Measurements from ENCODE around the gene HECTD4. TPM values are rescaled to one million over a fixed set of nuclear protein-coding genes. Genes with fewer than 3 reads are reported as not detected.

Gene HECTD4
- total RNA-seq, 1 experiment from 2014 or later = 54.5 TPM

GRCh38 chr12:112175361-112176155 is 206.7 kb downstream of the HECTD4 start:
- DNase-seq = no peak
- no peaks in the 10 kb centered on the region for H3K27me3 ChIP-seq (replicated peaks; ENCODE audit: control insufficient read depth, insufficient read depth, low read length)
- no peaks in the 10 kb centered on the region for H3K27me3 Mint-ChIP-seq (ENCODE audit: insufficient read depth, unreplicated experiment)
- CTCF ChIA-PET = no interaction called here
- POLR2A ChIA-PET = no interaction called here
- H3K4me1 ChIP-seq = no peaks in the 10 kb centered on the region
- no peaks in the 10 kb centered on the region for H3K9me3 Mint-ChIP-seq (ENCODE audit: unreplicated experiment)
- H3K36me3 Mint-ChIP-seq (ENCODE audit: insufficient read depth, unreplicated experiment) = peaks cover 42% of the 10 kb centered on the region
- TF ChIP-seq CTCF (IDR thresholded peaks at IDR 0.05; ENCODE audit: insufficient read depth in 1 of 2, low read depth in 1 of 2, low read length in 1 of 2, severe bottlenecking in 1 of 2, unreplicated experiment in 1 of 2) = no peak
- H3K9me3 ChIP-seq = no peaks in the 10 kb centered on the region
- BruUV-seq (replicated peaks) = no TSS peak
- H3K4me3 ChIP-seq (ENCODE audit: low read depth, low read length) = no peak overlapping the region
- peaks cover 2% of the 10 kb centered on the region; the same call in 1 of the 2 replicates for H3K36me3 ChIP-seq (ENCODE audit: control insufficient read depth, insufficient read depth, low read length)
- peak overlapping the region; percentile 49 for H3K27ac Mint-ChIP-seq (ENCODE audit: unreplicated experiment)
- H3K4me3 Mint-ChIP-seq (ENCODE audit: unreplicated experiment) = no peak overlapping the region
- intact Hi-C loops (cut with micrococcal nuclease; ENCODE audit: unreplicated experiment) = no loop called here
- H3K4me1 Mint-ChIP-seq (ENCODE audit: low read depth, unreplicated experiment) = no peaks in the 10 kb centered on the region

- H3K4me3 ChIP-seq (ENCODE audit: low read depth, low read length) = no peak overlapping the region
- BruUV-seq (replicated peaks) = no TSS peak
- ChIA-PET CTCF (no interaction called here), POLR2A (no interaction called here)
- H3K36me3 Mint-ChIP-seq (ENCODE audit: insufficient read depth, unreplicated experiment) = peaks cover 30% of the 10 kb centered on the region
- no peaks in the 10 kb centered on the region for H3K27me3 ChIP-seq (replicated peaks; ENCODE audit: control insufficient read depth, insufficient read depth, low read length)
- H3K4me3 Mint-ChIP-seq (ENCODE audit: unreplicated experiment) = no peak overlapping the region
- no peaks in the 10 kb centered on the region for H3K4me1 Mint-ChIP-seq (ENCODE audit: low read depth, unreplicated experiment)
- TF ChIP-seq CTCF (IDR thresholded peaks at IDR 0.05; ENCODE audit: insufficient read depth in 1 of 2, low read depth in 1 of 2, low read length in 1 of 2, severe bottlenecking in 1 of 2, unreplicated experiment in 1 of 2) = no peak
- no peaks in the 10 kb centered on the region for H3K4me1 ChIP-seq
- no peaks in the 10 kb centered on the region for H3K27me3 Mint-ChIP-seq (ENCODE audit: insufficient read depth, unreplicated experiment)
- H3K27ac Mint-ChIP-seq (ENCODE audit: unreplicated experiment) = no peak overlapping the region
- DNase-seq = no peak
- H3K36me3 ChIP-seq (ENCODE audit: control insufficient read depth, insufficient read depth, low read length) = peaks cover 2% of the 10 kb centered on the region; the same call in 1 of the 2 replicates
- intact Hi-C loops (cut with micrococcal nuclease; ENCODE audit: unreplicated experiment) = no loop called here
- H3K9me3 Mint-ChIP-seq (ENCODE audit: unreplicated experiment) = no peaks in the 10 kb centered on the region
- H3K9me3 ChIP-seq = no peaks in the 10 kb centered on the region
Observed at GRCh38 chr12:112172556-112173324, 209.5 kb downstream of the HECTD4 start.

GRCh38 chr12:112170971-112171596 is 211.1 kb downstream of the HECTD4 start:
- no peak overlapping the region for H3K4me3 Mint-ChIP-seq (ENCODE audit: unreplicated experiment)
- Histone ChIP-seq H3K4me1 (no peaks in the 10 kb centered on the region), H3K36me3 (ENCODE audit: control insufficient read depth, insufficient read depth, low read length) (0 out of 2 replicates have a peak, but pooled peaks cover 2% of the 10 kb centered on the region), H3K9me3 (no peaks in the 10 kb centered on the region), H3K27me3 (replicated peaks; ENCODE audit: control insufficient read depth, insufficient read depth, low read length) (no peaks in the 10 kb centered on the region), H3K4me3 (ENCODE audit: low read depth, low read length) (no peak overlapping the region)
- no peak overlapping the region for H3K27ac Mint-ChIP-seq (ENCODE audit: unreplicated experiment)
- intact Hi-C loops (cut with micrococcal nuclease; ENCODE audit: unreplicated experiment) = no loop called here
- peak in 1 of 2 experiments; percentile 26 for DNase-seq
- no peaks in the 10 kb centered on the region for H3K27me3 Mint-ChIP-seq (ENCODE audit: insufficient read depth, unreplicated experiment)
- no peaks in the 10 kb centered on the region for H3K4me1 Mint-ChIP-seq (ENCODE audit: low read depth, unreplicated experiment)
- no peak for TF ChIP-seq CTCF (IDR thresholded peaks at IDR 0.05; ENCODE audit: insufficient read depth in 1 of 2, low read depth in 1 of 2, low read length in 1 of 2, severe bottlenecking in 1 of 2, unreplicated experiment in 1 of 2)
- POLR2A ChIA-PET = no interaction called here
- H3K9me3 Mint-ChIP-seq (ENCODE audit: unreplicated experiment) = no peaks in the 10 kb centered on the region
- CTCF ChIA-PET = no interaction called here
- BruUV-seq (replicated peaks) = no TSS peak
- H3K36me3 Mint-ChIP-seq (ENCODE audit: insufficient read depth, unreplicated experiment) = peaks cover 35% of the 10 kb centered on the region

Data from Caco-2 (cell line).